Erythroblast (primary cell): Measurements from ENCODE around the gene TTC33.
"Not testable (repeated sequence)": the region's sequence is repeated elsewhere in the genome, so short reads cannot be mapped to it uniquely, and the experiment has no call there.

Experiments
- DNase-seq, 2 experiments: peaks; one replicate each; lab custom pipeline; 2025; lab: John Stamatoyannopoulos, UW
- GATA1 ChIP-seq: IDR thresholded peaks from 2 replicates; pipeline ENCODE4 v1.6.1; 2011; ENCODE audit warnings: low read depth, mild to moderate bottlenecking, control low read depth, low read length, moderate library complexity
- POLR2A ChIP-seq: IDR thresholded peaks from 2 replicates; pipeline ENCODE4 v1.6.1; 2011; ENCODE audit warnings: mild to moderate bottlenecking, low read length

Gene TTC33

GRCh38 chr5:40601198-40601868 lies 154.4 kb downstream of the TTC33 start:
- DNase-seq: no peak
- TF ChIP-seq GATA1 (no peak), POLR2A (no peak)

DNA sequence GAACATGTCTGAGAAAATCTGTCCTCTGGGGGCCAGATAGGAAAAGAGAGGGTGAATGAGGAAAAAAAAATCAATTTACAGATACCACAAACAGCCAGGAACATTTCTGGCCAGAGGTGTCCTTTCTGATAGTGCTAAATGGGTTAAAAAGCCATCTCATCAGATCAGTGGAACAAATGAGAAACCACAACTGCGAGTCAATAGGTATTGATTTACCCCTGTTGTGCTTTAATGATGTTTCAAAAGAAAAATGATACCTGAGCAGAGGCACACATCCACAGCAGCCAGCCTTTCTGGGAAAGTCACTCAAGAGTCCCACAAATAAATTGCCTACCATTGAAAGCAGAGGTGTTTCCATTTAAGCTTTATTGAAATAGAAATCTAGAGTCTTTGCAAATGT lies 155.4 kb downstream of the TTC33 start:
- TF ChIP-seq GATA1 (no peak), POLR2A (no peak)
- DNase-seq: no peak

DNA sequence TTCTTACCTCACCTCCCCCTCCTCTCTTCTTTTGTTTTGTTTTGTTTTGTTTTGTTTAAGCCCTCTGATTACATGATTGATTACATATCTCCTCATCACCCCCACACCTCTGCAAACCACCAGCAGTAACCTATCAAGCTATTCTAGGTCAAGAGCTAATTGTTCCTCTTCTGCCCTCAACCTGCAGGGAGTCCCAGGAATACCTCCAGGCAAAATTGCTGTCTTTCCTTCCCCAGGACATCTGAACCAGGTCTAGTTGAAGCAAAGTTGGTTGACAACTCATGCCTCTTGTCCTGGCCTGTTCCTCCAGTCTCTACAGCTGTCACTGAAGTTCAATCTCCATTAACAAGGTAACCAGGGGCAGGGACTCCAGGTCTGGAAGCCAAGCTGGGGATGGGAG lies 156.1 kb downstream of the TTC33 start:
- no peak for TF ChIP-seq POLR2A
- no peak for TF ChIP-seq GATA1
- DNase-seq: no peak

DNA sequence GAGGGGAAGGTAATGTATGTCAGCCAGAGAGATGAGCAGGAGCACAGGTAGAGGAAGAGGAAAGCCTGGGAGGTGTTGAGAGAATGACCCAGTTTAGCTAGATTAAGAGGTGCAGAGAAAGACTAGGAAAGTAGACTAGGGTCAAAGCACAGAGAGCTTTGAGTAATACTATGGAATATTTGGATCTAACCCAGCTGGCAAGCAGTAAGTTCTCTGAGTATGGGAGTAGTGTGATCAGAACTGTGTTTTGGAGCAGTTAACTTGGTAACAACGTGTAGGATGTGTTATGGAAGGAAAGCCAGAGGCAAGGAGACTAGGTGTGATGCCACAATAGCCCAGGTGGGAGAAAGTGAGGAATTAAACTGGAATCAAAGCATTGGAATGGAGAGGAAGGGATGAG lies 160.9 kb downstream of the TTC33 start:
- no peak for DNase-seq

DNA sequence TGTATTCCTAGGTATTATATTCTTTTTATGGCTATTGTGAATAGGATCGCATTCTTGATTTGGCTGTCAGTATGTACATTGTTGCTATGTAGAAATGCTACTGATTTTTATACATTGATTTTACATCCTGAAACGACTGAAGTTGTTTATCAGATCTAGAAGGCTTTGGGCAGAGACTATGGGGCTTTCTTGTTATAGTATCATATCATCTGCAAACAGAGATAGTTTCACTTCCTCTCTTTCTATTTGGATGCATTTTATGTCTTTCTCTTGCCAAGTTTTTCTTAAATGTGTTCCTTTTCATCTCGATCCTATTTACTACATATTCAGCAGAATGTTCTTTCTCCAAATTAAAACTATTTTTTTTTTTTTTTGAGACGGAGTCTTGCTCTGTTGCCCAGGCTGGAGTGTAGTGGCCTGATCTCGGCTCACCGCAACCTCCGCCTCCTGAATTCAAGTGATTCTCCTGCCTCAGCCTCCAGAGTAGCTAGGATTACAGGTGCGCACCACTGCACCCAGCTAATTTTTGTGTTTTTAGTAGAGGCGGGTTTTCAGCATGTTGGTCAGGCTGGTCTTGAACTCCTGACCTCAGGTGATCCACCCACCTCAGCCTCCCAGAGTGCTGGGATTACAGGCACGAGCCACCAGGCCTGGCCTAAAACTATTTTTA lies 163.9 kb downstream of the TTC33 start:
- DNase-seq: not testable (repeated sequence)

More for the DNA sequence above, 160.9 kb downstream of the TTC33 start:
- no peak for TF ChIP-seq GATA1
- no peak for TF ChIP-seq POLR2A

DNA sequence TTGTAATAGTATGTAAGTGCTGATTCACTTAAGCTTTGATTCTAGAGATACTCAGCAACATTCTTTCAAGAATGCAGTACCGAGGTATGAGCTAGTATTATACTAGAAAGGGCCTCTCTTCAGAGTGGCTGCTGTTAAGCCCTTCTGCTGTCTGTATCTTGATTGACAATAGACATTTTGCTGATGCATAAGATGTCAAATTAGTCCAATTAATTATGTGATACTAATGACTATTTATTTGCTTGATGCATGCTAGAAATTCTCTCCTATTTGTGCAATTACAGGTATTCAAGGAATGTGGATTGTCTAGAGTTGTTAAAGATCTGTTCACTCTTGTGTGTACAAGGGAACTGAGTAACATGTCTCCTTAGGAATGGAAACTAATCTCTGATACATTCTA lies 168.4 kb downstream of the TTC33 start:
- TF ChIP-seq POLR2A (no peak), GATA1 (no peak)
- DNase-seq: no peak

- no peak for DNase-seq
- TF ChIP-seq POLR2A: no peak
- no peak for TF ChIP-seq GATA1
Observed at GRCh38 chr5:40585537-40586267, 170.1 kb downstream of the TTC33 start.

GRCh38 chr5:40584054-40584453 lies 171.7 kb downstream of the TTC33 start:
- no peak for DNase-seq
- no peak for TF ChIP-seq POLR2A
- no peak for TF ChIP-seq GATA1

DNA sequence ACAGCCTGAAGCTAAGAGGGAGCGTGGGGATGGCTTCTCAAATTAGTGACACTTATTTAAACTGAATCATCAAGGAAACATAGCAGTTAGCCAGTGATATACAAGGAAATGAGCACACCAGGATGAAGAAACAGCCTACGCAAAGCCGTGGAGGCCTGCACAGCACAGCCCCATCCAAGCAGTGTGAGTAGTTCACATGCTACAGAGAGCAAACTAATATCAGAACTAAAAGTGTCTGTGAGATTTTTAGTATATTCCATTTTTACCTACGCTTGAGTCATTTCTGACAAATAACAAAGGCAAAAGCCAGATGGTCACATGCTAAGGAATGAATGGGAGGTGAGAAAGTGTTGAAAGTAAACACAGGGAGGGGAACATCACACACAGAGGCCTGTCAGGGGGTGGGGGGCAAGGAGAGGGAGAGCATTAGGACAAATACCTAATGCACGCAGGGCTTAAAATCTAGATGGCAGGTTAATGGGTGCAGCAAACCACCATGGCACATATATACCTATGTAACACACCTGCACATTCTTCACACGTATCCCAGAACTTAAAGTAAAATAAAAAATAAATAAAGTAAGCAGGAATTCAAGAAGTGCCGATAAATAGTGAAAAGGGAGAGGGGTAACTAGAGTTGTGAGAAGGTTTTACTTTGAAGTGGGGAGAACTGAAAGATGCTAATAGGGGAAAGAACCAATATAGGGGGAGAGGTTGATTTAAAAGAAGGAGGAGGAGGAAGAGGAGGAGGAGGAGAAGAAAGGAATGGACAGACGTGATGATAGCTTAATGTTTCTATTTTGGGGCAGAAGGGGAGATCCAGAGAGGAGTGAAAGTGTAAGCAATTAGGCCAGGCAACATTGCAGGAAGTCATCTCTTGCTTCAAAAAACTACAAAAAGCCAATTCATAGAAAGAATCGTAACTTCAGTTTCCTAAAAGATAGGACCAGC lies 177.0 kb downstream of the TTC33 start:
- DNase-seq: no peak
- TF ChIP-seq GATA1 (no peak), POLR2A (no peak)

- no peak for DNase-seq
- no peak for TF ChIP-seq GATA1
- TF ChIP-seq POLR2A: no peak
Observed at GRCh38 chr5:40577718-40578117, 178.0 kb downstream of the TTC33 start.

GRCh38 chr5:40575921-40576320 lies 179.8 kb downstream of the TTC33 start:
- TF ChIP-seq GATA1 (no peak), POLR2A (no peak)
- no peak for DNase-seq

DNA sequence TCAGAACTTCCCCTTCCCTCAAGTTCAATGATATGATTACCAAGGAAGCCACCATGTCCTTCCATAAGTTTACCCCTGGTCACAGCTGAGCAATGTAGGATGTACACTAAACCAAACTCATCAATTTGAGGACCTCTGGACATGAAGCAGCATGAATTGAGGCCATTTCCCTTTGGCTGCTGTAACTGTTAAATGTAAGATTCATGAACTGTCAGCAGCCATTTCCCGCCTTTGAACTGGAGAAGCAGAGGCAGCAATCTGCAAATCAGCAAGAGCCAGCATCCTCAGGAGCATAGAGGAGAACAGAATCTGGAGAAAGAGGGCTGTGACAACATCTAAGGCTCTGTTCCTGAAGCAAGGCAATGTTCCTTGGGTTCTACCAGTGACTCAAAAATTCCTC lies 180.3 kb downstream of the TTC33 start:
- DNase-seq: no peak
- TF ChIP-seq POLR2A (no peak), GATA1 (no peak)

DNA sequence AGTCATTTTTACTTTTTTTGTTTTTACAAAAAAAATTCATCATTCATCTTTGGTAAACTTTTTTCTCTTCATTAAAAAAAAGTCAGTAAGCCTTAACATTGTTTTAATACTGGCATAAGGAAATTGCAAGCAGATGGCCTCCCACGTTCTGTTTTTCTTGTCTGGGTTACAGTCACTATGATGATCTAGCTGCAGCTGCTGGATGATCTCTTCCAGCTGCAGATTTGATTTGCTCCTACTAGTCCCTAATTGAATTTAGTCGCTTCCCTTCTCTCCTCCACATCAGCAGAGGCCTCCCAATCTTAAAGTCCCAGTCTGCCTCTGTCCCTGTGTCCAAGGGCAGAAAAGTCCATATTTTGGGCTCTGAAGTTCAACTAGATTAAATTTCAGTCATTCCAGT lies 182.8 kb downstream of the TTC33 start:
- DNase-seq: no peak
- TF ChIP-seq GATA1 (no peak), POLR2A (no peak)

DNA sequence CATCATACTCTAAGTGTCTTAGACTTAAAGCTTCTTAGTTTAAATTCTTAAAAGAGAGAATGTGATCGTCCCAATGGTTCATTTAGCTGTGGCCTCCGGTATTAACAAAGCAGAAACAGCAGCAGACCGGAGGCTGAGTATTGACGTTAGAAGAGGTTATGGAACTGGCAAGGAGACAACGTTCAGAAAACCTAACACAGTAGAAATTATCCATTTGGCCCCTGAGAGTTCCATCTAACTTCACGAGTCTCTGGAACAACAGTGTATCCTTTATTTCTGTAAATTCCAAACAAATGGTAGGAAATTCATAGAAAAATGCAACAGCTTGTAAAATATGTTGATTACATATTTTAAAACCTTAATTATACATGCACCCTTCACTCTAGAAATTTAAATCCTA lies 183.4 kb downstream of the TTC33 start:
- DNase-seq: no peak
- TF ChIP-seq GATA1 (no peak), POLR2A (no peak)
